DMS 273 treated with DMSO at 0.1 percent for 48 hours (cell line): ENCODE data around the gene GLIS1.
A peak's percentile ranks its signal among the peaks of the same experiment; 100 is the strongest.

Experiments used
- DNase-seq: peaks from one replicate; lab custom pipeline; 2025; lab: John Stamatoyannopoulos, UW

The GLIS1 gene

DNA sequence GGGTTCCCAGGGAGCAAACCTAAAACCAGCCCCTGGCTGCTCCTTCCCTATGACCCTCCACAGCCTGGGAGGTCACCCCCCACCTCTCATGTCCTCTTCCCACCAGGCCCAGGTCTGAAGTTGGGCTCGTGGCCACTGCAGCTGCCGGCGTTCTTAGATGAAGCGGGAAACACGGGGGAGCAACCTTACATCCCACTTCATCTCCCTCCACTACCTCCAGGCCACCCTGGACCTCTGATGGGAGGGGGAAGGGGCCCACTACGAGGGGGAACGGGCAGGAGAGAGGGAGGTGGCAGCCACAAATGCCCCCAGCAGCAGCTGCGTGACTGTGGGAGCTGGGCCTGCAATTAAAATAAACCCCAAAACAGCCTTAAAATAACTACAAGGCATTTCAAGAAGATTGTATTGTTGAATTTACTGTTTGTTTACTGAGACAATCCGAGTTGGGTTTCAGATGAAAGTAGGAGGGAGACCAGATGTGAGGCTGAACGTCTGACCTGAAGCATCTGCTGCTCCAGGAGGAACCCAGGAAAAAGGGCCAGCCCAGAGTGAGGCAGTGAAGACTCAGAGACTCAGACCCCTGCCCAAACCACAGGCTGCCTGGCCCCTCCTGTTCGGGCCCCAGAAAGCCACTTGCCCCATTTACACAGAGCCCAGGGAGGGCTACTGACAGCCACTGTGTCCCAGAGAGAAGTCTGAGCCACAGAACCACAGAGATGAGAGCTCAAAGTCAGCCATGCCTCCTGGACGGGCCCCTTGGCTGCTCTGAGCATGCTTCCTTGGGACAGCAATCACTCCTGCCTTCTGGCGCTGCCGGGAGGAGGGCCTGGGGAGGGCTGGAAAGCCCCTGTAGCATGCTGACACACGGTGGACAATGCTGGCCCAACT lies 59.8 kb downstream of the GLIS1 start:
- peak; percentile 80 for DNase-seq

DNA sequence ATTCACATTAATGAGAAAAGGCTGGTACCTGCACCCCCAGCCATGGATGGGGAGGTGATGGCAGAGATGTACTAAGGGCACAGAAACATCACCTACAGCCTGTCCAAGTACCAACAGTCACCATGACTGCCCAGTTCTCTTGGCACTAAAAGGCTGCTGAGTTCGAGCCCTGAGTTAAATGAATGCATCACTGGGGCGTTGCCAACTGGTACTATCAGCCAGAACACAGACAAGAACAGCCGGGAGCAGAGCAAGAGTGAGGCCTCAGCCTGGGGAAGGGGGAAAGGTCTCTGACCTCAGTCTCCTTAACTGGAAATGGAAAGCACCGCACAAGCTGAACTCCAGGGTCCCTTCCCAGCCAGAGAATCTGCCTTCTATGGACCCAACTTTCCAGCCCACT lies 60.5 kb downstream of the GLIS1 start:
- peak; percentile 35 for DNase-seq

GRCh38 chr1:53678046-53678445 lies 60.9 kb downstream of the GLIS1 start:
- DNase-seq: no peak

- DNase-seq: no peak
Observed at GRCh38 chr1:53677486-53677885, 61.5 kb downstream of the GLIS1 start.

DNA sequence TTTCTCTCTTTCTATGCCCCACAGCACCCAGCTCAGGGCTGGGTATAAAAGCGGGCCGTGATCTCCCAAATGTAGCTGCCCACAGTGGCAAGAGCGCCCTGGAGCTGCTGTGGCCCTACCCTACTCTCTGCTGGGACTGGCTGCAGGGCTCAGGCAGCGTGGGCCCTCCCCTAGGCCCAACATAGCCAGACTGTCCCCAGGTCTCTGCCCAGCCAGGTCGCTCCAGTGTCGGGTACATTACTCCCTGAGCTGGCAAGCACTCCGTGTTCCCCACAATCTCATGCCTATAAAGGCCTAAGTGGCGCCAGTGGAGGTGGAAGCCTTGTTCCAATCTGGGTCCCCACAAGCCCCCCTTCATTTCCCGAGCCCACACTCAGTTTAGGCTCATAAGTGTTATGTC lies 66.2 kb downstream of the GLIS1 start:
- DNase-seq: no peak

GRCh38 chr1:53672243-53672642 lies 66.7 kb downstream of the GLIS1 start:
- DNase-seq: no peak

- DNase-seq: no peak
Observed at GRCh38 chr1:53669621-53670191, 69.3 kb downstream of the GLIS1 start.

DNA sequence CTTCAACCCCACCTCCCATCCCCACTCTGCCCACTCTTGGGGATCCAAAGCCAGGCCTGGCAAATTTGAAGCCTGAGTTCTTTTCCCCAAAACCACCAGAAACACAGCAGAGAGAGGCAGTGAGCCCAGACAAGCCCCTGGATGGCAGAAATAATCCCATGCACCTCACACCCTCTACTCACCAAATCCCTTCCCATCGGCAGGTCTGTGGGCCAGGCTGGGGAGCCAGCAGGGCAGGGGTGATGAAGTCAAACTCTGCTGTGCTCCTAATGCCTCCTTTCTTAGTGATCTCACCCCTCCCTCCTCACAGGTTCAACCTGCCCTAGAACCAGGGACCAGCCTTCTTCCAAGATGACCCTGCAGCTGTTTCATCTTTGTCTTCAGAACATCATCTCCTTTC lies 72.4 kb downstream of the GLIS1 start:
- DNase-seq: no peak

DNA sequence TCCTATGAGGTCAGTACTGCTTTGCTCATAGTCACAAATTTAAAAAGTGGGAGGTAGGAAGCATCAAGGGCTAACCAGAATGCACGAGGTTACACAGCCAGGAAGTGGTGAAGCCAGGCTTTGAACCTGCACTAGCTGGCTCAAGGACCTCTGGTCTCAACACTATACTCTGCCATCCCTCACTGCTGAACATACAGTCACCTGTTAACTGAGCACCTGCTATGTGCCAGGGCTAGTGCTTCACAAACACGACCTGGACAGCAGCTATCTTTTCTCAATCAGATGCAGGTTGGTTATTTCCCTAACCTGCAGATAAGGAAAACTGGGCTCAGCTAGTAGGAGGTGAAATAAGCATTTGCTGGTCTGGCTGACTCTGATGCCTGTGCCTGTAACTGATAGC lies 73.0 kb downstream of the GLIS1 start:
- DNase-seq: no peak

DNA sequence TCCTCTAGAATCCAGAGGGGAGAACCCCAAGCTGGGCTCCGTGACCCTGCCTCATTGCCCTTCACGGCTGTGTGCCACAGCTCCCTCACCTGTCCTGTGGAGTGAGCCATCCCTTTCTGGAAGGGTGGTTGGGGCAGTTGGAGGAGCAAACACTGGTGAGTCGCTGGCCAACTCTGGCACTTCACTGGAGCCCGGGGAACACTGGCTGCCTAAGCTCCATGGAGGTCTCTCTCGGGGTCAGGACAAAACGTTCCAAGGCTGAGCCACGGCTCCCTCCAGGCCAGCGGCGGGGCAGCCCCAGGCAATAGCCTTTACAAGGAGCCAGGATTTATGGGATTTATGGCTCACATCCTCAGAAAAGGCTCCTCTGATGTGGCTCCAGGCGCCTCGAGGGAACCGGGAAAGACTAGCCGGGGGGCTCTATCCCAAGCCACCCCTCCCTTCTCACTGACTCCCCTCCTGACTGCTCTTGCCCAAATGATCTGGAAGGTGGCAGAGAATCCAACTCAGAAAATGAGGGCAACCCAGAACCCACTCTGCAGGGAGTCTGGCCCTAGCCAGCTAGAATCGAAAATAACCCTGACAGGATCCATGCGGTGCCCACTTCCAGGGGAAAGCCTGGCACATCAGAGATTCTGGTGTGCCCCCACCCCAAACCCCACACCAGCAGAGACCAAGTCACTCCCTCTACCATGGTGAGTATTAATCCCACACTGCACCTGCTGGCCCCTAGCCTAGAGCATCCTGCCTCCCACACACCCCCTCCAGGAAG lies 75.2 kb downstream of the GLIS1 start:
- DNase-seq: no peak

DNA sequence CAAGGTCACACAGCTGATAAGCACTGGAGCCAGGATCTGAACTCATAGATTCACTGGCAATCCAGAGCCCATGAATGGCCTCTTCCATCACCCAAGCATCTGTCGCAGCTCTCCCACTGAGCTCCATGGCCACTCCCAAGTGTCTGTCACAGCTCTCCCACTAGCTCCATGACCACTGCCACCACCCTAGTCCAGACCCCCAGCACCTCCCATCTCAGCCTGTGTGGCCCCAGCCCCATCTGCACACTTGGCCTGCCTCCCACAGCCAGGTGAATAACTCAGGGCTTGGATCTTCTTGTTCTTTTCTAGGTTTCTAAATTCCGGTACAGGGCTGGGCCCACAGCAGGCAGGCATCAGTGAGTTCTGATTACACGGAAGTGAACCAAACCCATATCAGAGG lies 76.0 kb downstream of the GLIS1 start:
- DNase-seq: no peak

DNA sequence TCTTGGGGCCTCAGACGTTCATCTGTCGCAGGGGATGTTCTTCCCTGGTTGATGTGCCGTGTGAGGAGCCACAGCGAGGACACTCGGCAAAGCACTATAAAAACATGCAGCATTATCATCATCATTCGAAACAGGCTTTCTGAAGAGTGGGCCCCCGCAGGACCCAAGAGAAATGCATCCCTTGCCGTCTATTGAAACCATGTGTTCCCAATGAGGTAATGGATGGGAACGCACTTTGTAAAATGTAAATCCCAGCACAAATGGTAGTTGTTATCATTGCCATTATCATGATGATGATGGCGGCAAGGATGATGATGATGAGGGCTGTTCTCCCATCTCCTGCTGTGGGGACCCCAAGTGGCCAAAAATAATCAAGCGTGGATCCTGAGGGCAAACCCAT lies 76.8 kb downstream of the GLIS1 start:
- DNase-seq: no peak

DNA sequence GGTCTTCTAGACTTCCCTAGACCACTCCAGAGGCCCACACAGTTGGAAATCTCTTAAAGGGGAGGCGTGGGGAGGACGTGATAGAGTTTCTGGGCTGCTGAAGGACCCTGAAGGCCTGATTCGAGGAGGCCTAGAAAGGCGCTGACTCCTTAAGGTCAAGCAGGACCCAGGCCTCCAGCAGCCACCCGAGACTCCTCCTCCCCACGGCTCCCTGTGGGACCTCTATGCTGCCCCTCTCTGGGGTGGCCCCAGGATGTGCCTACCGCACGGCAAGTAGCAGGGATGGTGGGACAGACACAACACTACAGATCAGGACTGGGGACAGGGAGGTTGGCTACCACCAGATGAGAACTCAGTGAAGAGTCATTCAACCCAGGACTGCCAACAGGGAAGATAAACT lies 77.5 kb downstream of the GLIS1 start:
- DNase-seq: no peak

- DNase-seq: no peak
Observed at GRCh38 chr1:53660666-53661065, 78.3 kb downstream of the GLIS1 start.

DNA sequence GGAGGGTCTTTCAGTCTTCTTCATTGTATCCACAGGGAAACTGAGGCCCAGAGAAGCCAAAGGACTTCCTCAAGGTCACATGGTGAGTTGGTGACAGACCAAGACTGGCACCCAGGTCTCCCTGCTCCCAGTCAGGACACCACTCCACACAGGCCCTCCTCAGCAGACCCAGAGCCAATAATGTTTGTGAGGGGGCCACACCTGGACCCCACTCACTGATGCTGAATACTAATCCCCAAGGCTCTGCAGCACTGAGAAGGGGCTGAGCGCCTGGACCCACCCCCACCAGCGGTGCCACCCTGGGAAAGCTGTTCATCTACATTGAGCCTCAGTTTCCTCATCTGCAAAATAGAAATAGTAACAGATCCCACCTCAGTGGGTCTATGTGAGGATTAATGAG lies 79.5 kb downstream of the GLIS1 start:
- DNase-seq: no peak

DNA sequence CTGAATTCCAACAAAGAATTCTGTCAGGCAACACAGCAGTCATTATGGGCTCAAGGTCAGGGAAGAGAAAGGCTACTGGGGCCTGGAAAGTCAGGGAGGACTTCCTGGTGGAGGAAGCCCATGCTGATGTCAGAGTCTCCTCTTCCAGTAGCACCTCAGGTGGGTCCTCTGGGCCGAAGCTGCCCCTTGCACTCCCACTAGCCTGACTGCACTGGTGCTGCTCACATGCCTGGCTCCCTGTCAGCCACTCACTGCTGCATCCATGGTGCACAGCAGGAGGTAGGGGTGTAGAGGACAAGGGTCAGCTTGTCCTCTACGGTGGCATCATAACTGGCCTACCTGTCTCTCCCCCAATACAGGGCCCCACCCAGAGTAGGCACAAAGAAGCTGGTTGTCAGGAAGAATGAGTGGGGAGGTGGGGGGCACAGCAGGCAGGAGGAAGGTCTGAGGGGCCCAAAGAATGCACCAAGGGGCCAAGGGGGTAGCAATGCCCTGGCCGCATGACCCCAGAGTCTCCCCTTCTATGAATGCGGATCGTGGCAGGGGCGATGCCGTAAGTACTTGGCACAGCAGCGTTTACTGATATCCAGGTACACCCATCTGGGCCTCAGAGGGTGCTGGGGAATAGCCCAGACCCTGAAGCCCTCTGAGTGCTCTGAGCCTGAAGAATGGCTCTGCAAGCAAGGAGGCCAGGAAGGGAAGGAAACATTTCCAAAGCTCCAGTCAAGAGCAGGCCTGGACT lies 80.3 kb downstream of the GLIS1 start:
- no peak for DNase-seq

DNA sequence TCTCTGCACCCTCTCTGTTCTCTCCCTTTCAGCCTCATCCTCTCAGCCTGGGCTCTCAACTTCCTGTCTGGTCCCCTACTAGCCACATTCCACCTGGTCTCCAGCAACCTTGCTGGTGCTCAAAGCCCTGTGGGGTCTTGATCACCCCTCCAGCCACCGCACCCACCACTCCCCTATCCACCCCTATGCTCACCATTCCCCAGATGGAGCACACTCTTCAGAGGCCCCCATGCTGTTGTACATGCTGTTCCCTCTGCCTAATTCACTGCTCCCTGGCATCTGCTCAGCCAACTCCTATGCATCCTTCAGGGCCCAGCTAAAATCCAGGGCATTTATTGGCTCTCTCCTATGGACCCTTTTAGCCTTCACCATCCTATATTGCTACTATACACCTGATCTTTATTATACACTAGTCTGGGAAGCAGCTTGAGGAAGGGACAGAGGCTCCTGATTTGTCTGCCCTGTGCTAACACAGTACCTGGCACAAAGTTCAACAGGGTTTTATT lies 81.0 kb downstream of the GLIS1 start:
- DNase-seq: no peak

DNA sequence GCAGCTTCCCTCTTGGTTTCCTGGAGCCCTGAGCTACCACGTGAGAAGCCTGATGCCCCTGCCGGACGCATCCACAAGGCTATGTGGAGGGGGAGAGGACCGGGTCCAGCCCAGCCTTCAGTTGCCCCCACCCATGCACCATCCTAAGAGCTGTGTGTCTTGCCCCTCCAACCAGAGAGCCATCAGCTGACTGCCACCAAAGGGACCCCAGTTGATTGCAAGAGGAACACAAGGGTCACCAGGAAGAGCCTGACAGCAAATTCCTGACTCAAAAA lies 81.5 kb downstream of the GLIS1 start:
- DNase-seq: no peak

GRCh38 chr1:53656747-53657530 lies 82.0 kb downstream of the GLIS1 start:
- no peak for DNase-seq

DNA sequence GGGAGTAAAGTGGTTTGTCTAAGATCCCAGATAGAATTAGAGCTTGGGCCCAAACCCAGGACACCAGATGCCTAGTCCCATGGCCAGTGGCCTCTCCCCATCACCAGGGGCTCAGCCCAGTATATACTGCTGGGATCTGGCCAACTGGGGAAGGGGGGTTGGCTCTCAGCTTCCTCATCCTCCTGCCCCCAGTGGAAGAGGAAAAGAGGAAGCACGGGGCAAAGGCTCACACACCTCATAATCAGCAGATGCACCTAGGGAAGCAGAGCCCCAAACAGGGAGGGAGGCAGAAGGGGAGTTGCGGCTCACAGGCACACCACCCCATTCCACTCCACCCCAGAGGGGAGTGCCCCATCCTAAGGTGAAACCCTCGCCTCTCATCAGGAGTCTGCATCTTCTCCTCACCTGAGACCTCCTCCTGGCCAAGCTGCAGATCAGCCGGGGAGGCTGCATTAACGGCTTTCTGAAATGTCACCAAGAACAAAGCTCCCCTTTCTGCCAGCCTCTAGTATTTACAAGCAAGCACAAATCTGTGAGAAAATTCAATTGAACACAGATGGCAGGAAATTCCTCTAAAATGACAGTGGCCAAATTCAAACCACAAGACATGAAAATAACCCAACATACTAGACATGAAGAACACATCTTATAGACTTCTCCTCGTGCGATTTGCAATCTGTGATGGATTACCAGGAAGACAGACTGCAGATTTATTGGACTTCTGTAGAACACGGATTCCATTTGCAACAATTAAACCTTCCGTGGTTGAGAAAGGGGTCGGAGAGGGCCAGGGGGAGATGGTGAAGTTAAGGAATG lies 82.8 kb downstream of the GLIS1 start:
- DNase-seq: no peak
